HEK293 (cell line): ENCODE results near the gene TSNAX.

Source experiments
- CTCF ChIA-PET: fragments of 350-600 bp; formaldehyde crosslinking; extraction: SDS; loops from one replicate; lab custom pipeline; 2021; ENCODE audit warnings: antibody characterized with exemption; lab: Yijun Ruan, JAX
- POLR2A ChIA-PET: fragments of 300-600 bp; formaldehyde crosslinking; extraction: SDS; loops from one replicate; lab custom pipeline; 2020; ENCODE audit warnings: antibody characterized with exemption, inconsistent platforms; lab: Yijun Ruan, JAX
- H3K27ac ChIP-seq: fragments of 200-500 bp; sonication (Bioruptor generic); 2 replicates; pipeline ENCODE4 v1.5.1; 2014; ENCODE audit warnings: low read depth, low read length, control low read depth, inconsistent platforms; ENCODE audit errors: extremely low read depth
- H3K36me3 ChIP-seq, 2 experiments: fragments of 200-500 bp in 1 of 2; sonication (Bioruptor generic) in 1 of 2; 1 replicate in 1 of 2; 2 replicates in 1 of 2; pipeline ENCODE4 v1.5.1; 2014 to 2017; ENCODE audit warnings: inconsistent platforms in 2 of 2, low read length in 2 of 2; ENCODE audit not compliant: control insufficient read depth in 2 of 2, insufficient read depth in 1 of 2
- H3K4me1 ChIP-seq: fragments of 200-500 bp; sonication (Bioruptor generic); 2 replicates; pipeline ENCODE4 v1.5.1; 2014; ENCODE audit warnings: mild to moderate bottlenecking, low read length, inconsistent platforms; ENCODE audit not compliant: control insufficient read depth, insufficient read depth
- H3K4me3 ChIP-seq: 2 replicates; pipeline ENCODE4 v1.5.1; 2011; ENCODE audit warnings: low read depth, mild to moderate bottlenecking, control low read depth, low read length, moderate library complexity
- H3K9me3 ChIP-seq: fragments of 200-500 bp; sonication (Bioruptor generic); 2 replicates; pipeline ENCODE4 v1.5.1; 2014; ENCODE audit warnings: low read depth, low read length, inconsistent platforms; ENCODE audit not compliant: control insufficient read depth, insufficient read depth
- OVOL3 ChIP-seq: fragments of 450-650 bp; formaldehyde crosslinking; IDR thresholded peaks from 2 replicates; pipeline ENCODE4 v1.5.1; 2016; ENCODE audit warnings: missing biosample characterization, missing genetic modification characterization
- TRIM28 ChIP-seq: IDR thresholded peaks from 2 replicates; pipeline ENCODE4 v1.6.1; 2011; ENCODE audit warnings: low read length, control low read depth, borderline replicate concordance
- ZNF2 ChIP-seq: fragments of 450-650 bp; formaldehyde crosslinking; IDR thresholded peaks from 2 replicates; pipeline ENCODE4 v1.5.1; 2016; ENCODE audit warnings: missing biosample characterization, missing genetic modification characterization
- ZNF274 ChIP-seq, 2 experiments: fragments of 200-500 bp in 1 of 2; fragments of 450-650 bp in 1 of 2; sonication (Bioruptor generic) in 1 of 2; formaldehyde crosslinking in 1 of 2; IDR thresholded peaks; 2 replicates each; pipeline versions ENCODE4 v1.5.1 to v1.6.1; 2014 to 2016; ENCODE audit warnings: borderline replicate concordance in 1 of 2, inconsistent platforms in 1 of 2, low read length in 1 of 2, missing biosample characterization in 1 of 2, missing genetic modification characterization in 1 of 2
- ZNF416 ChIP-seq: fragments of 450-650 bp; formaldehyde crosslinking; IDR thresholded peaks from 2 replicates; pipeline ENCODE4 v1.5.1; 2016; ENCODE audit warnings: missing biosample characterization, missing genetic modification characterization
- ZNF510 ChIP-seq: fragments of 450-650 bp; formaldehyde crosslinking; IDR thresholded peaks from 2 replicates; pipeline ENCODE4 v1.5.1; 2018; ENCODE audit warnings: mild to moderate bottlenecking, missing genetic modification characterization, missing biosample characterization; ENCODE audit not compliant: insufficient replicate concordance
- TF ChIP-seq, protein P1 (sequence below): fragments of 450-650 bp; formaldehyde crosslinking; IDR thresholded peaks from 2 replicates; pipeline ENCODE4 v1.5.1; 2017; ENCODE audit warnings: missing biosample characterization, missing genetic modification characterization
- TF ChIP-seq, protein P2 (sequence below): fragments of 450-650 bp; formaldehyde crosslinking; IDR thresholded peaks from 2 replicates; pipeline ENCODE4 v1.5.1; 2017; ENCODE audit warnings: missing biosample characterization, mild to moderate bottlenecking, missing genetic modification characterization, moderate library complexity
- TF ChIP-seq, protein P3 (sequence below): IDR thresholded peaks from 2 replicates; pipeline ENCODE4 v1.6.1; 2011; ENCODE audit warnings: mild to moderate bottlenecking, low read depth, low read length, borderline replicate concordance
- TF ChIP-seq, protein P4 (sequence below): fragments of 450-650 bp; formaldehyde crosslinking; IDR thresholded peaks from 2 replicates; pipeline ENCODE4 v1.5.1; 2016; ENCODE audit warnings: missing biosample characterization, missing genetic modification characterization, low read depth
- TF ChIP-seq, protein P5 (sequence below): fragments of 450-650 bp; formaldehyde crosslinking; IDR thresholded peaks from 2 replicates; pipeline ENCODE4 v1.5.1; 2016; ENCODE audit warnings: missing biosample characterization, missing genetic modification characterization, borderline replicate concordance
- TF ChIP-seq, protein P6 (sequence below): fragments of 450-650 bp; formaldehyde crosslinking; IDR thresholded peaks from 2 replicates; pipeline ENCODE4 v1.5.1; 2016; ENCODE audit warnings: missing biosample characterization, missing genetic modification characterization, borderline replicate concordance

The TSNAX gene

DNA sequence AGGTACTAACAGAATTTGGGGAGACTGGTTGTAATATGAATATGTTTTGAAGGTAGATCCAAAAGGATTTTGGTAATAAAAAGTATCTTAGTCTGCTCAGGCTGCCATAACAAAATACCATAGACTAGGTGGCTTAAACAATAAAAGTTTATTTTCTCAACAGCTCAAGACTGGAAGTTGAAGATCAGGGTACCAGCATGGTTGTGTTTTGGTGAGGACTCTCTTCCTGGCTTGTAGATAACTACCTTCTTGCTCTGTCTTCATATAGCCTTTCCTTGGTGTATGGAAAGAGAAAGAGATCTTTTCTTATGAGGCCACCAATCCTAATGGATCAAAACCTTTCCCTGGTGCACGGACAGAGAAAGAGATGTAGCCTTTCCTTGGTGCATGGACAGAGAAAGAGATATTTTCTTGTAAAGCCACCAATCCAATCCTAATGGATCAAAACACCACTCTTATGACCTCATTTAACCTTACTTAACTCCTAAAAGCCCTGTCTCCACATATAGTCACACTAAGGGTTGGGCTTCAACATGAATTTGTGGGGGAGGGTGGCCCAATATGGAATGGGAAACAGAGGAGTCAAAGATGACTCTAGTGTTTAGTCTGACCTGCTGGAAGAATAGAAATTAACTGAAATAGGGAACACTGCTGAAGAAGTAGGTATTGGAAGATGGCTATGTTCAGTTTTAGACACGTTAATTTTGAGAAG is 5.4 kb upstream of the TSNAX start:
- no peaks in the 10 kb centered on the region for H3K4me1 ChIP-seq
- CTCF ChIA-PET, result no interaction called here
- TF ChIP-seq, protein P1, sequence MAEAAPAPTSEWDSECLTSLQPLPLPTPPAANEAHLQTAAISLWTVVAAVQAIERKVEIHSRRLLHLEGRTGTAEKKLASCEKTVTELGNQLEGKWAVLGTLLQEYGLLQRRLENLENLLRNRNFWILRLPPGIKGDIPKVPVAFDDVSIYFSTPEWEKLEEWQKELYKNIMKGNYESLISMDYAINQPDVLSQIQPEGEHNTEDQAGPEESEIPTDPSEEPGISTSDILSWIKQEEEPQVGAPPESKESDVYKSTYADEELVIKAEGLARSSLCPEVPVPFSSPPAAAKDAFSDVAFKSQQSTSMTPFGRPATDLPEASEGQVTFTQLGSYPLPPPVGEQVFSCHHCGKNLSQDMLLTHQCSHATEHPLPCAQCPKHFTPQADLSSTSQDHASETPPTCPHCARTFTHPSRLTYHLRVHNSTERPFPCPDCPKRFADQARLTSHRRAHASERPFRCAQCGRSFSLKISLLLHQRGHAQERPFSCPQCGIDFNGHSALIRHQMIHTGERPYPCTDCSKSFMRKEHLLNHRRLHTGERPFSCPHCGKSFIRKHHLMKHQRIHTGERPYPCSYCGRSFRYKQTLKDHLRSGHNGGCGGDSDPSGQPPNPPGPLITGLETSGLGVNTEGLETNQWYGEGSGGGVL (tag by site-specific recombination), result no peak
- TF ChIP-seq, protein P2, sequence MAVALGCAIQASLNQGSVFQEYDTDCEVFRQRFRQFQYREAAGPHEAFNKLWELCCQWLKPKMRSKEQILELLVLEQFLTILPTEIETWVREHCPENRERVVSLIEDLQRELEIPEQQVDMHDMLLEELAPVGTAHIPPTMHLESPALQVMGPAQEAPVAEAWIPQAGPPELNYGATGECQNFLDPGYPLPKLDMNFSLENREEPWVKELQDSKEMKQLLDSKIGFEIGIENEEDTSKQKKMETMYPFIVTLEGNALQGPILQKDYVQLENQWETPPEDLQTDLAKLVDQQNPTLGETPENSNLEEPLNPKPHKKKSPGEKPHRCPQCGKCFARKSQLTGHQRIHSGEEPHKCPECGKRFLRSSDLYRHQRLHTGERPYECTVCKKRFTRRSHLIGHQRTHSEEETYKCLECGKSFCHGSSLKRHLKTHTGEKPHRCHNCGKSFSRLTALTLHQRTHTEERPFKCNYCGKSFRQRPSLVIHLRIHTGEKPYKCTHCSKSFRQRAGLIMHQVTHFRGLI, result peak; percentile 98

DNA sequence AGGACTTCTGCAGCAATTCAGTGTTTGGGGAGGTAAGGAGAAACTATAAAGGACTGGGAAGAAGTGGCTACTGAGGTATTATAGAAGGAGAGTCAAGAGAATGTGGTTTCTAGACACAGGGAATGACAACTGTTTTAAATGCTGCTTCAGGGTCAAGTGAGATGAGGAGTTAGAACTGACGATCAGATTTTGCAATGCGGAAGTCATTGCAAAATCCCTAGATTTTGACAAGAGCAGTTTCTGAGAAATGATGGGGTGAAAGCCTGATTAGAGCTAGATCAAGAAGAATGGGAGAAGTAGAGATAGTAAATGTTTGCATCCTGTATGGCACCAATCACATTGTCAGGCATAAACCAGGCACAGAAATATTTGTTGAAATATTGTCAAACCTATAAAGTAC is 4.7 kb upstream of the TSNAX start:
- POLR2A ChIA-PET, result interaction anchor here (1.2 kb wide), 1 partner anchor 34 kb away, joined by 3 read pairs; no protein-coding TSS in a partner anchor
- TF ChIP-seq ZNF274 (IDR thresholded peaks at IDR 0.05; ENCODE audit: low read length), result no peak
- no peak for TF ChIP-seq ZNF274 (tag by site-specific recombination; IDR thresholded peaks at IDR 0.05; ENCODE audit: borderline replicate concordance)
- TF ChIP-seq, protein P3, sequence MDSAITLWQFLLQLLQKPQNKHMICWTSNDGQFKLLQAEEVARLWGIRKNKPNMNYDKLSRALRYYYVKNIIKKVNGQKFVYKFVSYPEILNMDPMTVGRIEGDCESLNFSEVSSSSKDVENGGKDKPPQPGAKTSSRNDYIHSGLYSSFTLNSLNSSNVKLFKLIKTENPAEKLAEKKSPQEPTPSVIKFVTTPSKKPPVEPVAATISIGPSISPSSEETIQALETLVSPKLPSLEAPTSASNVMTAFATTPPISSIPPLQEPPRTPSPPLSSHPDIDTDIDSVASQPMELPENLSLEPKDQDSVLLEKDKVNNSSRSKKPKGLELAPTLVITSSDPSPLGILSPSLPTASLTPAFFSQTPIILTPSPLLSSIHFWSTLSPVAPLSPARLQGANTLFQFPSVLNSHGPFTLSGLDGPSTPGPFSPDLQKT, result no peak
- no peak for TF ChIP-seq ZNF2 (tag by site-specific recombination)
- no peak for TF ChIP-seq ZNF510
- no peak for TF ChIP-seq OVOL3 (tag by site-specific recombination)
- TF ChIP-seq TRIM28, result no peak
- TF ChIP-seq, protein P4, sequence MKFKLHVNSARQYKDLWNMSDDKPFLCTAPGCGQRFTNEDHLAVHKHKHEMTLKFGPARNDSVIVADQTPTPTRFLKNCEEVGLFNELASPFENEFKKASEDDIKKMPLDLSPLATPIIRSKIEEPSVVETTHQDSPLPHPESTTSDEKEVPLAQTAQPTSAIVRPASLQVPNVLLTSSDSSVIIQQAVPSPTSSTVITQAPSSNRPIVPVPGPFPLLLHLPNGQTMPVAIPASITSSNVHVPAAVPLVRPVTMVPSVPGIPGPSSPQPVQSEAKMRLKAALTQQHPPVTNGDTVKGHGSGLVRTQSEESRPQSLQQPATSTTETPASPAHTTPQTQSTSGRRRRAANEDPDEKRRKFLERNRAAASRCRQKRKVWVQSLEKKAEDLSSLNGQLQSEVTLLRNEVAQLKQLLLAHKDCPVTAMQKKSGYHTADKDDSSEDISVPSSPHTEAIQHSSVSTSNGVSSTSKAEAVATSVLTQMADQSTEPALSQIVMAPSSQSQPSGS (tag by site-specific recombination), result no peak
- TF ChIP-seq, all 188 proteins: peak for 0

More for the DNA sequence above, 5.4 kb upstream of the TSNAX start:
- no peaks in the 10 kb centered on the region for H3K9me3 ChIP-seq
- no peak overlapping the region for H3K27ac ChIP-seq
- peaks cover 0 to 8% of the 10 kb centered on the region in 2 experiments; a peak in 2 of 3 replicates for H3K36me3 ChIP-seq
- no peak overlapping the region for H3K4me3 ChIP-seq
- POLR2A ChIA-PET, result no interaction called here

DNA sequence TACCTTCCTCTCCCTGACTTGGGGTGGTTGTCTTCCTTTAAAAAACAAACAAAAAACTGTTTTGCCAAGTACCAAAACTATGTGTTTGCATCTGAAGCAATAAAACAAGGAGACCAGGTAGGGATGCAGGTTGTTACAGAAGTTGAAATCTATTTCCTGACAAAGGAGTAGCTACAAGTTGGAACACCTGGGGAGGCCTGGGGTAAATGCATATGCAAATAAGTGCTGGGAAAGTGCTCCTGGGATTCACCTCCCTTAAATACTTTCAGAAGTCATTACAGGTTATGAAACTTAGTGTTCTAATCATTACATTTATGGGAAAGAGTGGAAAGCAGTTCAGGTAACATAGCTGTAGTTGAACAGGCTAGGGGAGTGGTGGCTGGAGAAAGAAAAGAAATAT is 1.9 kb upstream of the TSNAX start:
- Histone ChIP-seq H3K9me3 (no peaks in the 10 kb centered on the region), H3K4me1 (peaks cover 8% of the 10 kb centered on the region; the same call in 1 of the 2 replicates), H3K4me3 (no peak overlapping the region), H3K36me3 (peaks cover 12 to 25% of the 10 kb centered on the region in 2 experiments; a peak in 2 of 3 replicates), H3K27ac (no peak overlapping the region)
- ChIA-PET POLR2A (interaction anchor here (0.7 kb wide), 1 partner anchor 80 kb away, joined by 8 read pairs; no protein-coding TSS in a partner anchor), CTCF (no interaction called here)
- TF ChIP-seq, protein P5, sequence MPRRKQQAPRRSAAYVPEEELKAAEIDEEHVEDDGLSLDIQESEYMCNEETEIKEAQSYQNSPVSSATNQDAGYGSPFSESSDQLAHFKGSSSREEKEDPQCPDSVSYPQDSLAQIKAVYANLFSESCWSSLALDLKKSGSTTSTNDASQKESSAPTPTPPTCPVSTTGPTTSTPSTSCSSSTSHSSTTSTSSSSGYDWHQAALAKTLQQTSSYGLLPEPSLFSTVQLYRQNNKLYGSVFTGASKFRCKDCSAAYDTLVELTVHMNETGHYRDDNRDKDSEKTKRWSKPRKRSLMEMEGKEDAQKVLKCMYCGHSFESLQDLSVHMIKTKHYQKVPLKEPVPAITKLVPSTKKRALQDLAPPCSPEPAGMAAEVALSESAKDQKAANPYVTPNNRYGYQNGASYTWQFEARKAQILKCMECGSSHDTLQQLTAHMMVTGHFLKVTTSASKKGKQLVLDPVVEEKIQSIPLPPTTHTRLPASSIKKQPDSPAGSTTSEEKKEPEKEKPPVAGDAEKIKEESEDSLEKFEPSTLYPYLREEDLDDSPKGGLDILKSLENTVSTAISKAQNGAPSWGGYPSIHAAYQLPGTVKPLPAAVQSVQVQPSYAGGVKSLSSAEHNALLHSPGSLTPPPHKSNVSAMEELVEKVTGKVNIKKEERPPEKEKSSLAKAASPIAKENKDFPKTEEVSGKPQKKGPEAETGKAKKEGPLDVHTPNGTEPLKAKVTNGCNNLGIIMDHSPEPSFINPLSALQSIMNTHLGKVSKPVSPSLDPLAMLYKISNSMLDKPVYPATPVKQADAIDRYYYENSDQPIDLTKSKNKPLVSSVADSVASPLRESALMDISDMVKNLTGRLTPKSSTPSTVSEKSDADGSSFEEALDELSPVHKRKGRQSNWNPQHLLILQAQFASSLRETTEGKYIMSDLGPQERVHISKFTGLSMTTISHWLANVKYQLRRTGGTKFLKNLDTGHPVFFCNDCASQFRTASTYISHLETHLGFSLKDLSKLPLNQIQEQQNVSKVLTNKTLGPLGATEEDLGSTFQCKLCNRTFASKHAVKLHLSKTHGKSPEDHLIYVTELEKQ (tag by site-specific recombination), result no peak
- TF ChIP-seq, protein P6, sequence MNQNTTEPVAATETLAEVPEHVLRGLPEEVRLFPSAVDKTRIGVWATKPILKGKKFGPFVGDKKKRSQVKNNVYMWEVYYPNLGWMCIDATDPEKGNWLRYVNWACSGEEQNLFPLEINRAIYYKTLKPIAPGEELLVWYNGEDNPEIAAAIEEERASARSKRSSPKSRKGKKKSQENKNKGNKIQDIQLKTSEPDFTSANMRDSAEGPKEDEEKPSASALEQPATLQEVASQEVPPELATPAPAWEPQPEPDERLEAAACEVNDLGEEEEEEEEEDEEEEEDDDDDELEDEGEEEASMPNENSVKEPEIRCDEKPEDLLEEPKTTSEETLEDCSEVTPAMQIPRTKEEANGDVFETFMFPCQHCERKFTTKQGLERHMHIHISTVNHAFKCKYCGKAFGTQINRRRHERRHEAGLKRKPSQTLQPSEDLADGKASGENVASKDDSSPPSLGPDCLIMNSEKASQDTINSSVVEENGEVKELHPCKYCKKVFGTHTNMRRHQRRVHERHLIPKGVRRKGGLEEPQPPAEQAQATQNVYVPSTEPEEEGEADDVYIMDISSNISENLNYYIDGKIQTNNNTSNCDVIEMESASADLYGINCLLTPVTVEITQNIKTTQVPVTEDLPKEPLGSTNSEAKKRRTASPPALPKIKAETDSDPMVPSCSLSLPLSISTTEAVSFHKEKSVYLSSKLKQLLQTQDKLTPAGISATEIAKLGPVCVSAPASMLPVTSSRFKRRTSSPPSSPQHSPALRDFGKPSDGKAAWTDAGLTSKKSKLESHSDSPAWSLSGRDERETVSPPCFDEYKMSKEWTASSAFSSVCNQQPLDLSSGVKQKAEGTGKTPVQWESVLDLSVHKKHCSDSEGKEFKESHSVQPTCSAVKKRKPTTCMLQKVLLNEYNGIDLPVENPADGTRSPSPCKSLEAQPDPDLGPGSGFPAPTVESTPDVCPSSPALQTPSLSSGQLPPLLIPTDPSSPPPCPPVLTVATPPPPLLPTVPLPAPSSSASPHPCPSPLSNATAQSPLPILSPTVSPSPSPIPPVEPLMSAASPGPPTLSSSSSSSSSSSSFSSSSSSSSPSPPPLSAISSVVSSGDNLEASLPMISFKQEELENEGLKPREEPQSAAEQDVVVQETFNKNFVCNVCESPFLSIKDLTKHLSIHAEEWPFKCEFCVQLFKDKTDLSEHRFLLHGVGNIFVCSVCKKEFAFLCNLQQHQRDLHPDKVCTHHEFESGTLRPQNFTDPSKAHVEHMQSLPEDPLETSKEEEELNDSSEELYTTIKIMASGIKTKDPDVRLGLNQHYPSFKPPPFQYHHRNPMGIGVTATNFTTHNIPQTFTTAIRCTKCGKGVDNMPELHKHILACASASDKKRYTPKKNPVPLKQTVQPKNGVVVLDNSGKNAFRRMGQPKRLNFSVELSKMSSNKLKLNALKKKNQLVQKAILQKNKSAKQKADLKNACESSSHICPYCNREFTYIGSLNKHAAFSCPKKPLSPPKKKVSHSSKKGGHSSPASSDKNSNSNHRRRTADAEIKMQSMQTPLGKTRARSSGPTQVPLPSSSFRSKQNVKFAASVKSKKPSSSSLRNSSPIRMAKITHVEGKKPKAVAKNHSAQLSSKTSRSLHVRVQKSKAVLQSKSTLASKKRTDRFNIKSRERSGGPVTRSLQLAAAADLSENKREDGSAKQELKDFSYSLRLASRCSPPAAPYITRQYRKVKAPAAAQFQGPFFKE (tag by site-specific recombination), result no peak
- no peak for TF ChIP-seq ZNF416

More for the DNA sequence above, 4.7 kb upstream of the TSNAX start:
- no peak overlapping the region for H3K4me3 ChIP-seq
- CTCF ChIA-PET, result interaction anchor here (1.0 kb wide), 1 partner anchor 28 kb away, joined by 5 read pairs; no protein-coding TSS in a partner anchor
- no peaks in the 10 kb centered on the region for H3K9me3 ChIP-seq
- no peak overlapping the region for H3K27ac ChIP-seq
- H3K4me1 ChIP-seq, result no peaks in the 10 kb centered on the region
- peaks cover 0 to 8% of the 10 kb centered on the region in 2 experiments; a peak in 2 of 3 replicates for H3K36me3 ChIP-seq
